ENCODE data around the gene TOGARAM2.

The TOGARAM2 gene

GRCh38 chr2:29000481-29000880 is 19.4 kb downstream of the TOGARAM2 start:
- no peak for DNase-seq

- no peak for DNase-seq
Observed at GRCh38 chr2:29000956-29001355, 19.9 kb downstream of the TOGARAM2 start.

DNA sequence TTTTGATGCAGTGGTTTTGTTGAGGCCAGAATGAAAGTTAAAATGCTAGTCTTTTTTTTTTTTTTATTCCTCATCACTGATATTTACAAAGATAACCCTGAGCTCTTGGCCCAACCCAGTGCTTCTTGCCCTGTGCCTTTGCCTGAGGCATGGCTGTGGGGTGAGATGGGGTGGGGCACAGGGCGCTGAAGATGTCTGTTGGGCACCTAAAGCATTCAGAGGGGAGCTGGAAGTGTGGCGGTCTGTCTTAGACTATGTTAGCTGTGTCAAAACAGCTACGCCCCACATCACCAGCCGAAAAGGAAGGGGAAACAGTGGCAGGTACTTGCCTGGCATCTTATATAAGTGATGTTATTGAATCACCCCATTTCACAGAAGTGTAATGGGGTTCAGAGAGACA is 20.7 kb downstream of the TOGARAM2 start:
- DNase-seq = no peak

- no peak for DNase-seq
Observed at GRCh38 chr2:29004755-29005154, 23.7 kb downstream of the TOGARAM2 start.

DNA sequence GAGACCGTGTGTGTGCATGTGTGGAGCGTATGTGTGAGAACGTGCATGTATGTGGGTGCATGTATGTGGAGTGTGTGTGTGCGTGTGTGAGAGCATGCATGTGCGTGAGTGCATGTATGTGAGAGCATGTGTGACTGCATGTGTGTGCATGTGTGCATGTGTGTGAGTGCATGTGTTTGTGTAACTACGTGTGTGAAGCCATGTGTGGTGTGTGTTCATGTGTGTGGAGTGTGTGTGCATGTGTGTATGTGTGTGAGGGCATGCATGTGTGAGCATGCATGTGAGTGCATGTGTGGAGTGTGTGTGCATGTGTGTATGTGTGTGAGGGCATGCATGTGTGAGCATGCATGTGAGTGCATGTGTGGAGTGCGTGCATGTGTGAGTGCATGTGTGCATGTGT is 24.2 kb downstream of the TOGARAM2 start:
- no peak for DNase-seq

DNA sequence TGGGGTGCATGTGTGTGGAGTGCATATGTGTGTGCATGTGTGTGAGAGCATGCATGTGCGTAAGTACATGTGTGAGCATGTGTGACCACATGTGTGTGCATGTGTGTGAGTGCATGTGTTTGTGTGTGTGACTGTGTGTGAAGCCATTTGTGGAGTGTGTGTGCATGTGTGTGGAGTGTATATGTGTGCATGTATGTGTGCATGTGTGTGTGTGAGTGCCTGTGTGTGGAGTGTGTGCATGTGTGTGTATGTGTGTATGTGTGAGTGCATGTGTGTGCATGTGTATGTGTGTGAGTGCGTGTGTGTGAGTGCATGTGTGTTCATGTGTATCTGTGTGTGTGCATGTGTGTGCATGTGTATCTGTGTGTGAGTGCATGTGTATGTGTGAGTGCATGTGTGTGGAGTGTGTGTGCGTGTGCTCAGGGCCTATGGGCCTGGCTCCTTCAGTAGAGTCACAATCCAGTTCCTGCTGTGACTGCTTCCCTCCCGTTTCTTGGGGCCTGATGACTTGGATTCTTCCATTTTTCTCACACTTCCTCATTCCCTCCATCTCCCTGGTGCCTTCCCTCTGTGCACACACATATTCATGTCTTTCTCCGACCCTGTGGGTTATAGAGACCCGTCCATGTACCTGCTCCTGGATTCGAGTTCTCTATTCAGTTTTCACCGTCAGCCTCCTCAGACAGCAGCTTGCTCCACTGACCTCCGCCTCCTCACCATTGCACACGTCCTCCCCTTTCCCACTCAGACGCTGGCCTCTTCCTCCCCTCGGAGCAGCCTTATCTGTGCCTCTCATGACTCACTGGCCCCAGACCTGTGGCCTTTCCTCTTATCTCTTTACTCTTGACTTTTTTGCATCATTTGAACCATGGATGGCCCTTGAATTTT is 25.2 kb downstream of the TOGARAM2 start:
- no peak for DNase-seq

DNA sequence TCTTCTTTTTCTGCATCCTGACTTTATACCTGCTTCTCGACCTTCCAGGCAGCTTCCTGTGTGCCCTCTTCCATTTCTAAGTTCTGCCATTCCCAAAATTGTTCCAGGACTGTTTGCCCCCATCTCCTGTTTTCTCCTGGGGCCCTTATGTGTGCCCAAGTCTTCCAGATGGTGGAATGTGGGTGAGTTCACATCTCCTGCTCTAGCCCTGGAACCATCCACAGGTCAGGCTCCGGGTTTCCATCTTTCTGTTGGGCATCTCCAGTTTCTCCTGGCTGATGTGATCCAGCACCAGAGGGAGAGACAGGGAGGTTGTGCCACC is 25.8 kb downstream of the TOGARAM2 start:
- DNase-seq = no peak

DNA sequence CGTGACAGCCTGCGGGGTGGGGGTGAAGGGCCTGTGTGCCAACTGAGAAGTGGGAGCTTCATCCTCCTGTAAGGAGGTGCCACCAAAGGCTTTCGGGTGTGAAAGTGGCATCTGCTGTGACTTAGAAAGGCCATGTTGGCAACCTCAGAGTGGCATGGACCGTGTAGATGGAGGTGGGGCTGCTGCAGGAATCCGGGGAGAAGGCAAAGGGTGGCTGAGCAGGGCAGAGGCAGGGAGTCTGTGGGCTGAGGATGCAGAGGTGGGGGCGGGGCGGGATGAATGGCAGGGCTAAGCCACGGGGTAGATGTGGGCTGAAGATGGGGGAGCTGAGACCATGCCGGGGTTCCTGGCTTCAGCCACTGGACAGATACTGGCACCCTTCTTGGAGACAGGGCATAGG is 28.2 kb downstream of the TOGARAM2 start:
- no peak for DNase-seq

DNA sequence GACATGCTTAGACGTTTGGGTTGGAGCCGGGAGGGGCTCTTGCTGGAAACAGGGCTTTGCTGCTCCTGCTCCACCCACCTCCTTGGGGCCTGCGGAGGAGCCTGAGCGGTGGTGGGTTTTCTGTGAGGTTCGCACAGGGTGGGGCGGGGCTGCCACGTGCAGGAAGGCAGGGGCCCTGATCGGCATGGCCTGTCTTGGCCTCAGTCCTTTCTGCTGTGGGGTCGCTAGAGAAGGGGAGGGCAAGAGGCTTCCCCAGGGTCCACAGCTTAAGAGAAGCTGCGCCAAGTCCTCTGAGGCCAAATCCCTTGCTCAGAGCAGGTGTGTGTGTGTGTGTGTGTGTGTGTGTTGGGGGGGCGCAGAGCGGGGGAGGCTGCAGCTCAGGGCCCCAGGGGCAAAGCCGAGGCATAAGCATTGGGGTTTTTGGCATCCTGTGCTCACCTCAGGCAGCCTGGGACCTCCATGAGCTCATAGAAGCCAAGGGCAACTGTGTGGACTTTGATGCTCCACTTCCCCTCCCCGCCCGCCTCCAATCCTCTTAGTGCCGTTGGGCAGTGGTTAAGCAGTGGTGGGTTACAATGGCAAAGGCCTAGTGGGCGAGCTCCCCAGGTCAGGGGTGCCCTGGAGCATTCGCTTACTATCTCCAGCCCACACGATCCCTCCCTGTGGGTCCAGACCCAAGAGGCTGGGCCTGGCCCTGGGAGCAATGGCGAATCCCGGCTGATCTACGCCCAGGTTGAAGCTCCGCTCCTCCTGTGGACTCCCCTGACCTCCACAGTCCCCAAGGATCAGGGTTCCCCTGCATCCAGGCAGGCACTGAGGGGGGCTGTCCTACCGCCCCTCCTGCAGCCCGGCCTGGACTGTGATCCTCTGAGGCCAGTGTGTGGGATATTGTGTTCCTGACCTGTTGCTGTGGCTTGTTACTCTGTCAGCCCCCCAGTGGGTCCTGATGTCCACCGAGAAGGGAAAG is 28.9 kb downstream of the TOGARAM2 start:
- DNase-seq = peak; percentile 61

DNA sequence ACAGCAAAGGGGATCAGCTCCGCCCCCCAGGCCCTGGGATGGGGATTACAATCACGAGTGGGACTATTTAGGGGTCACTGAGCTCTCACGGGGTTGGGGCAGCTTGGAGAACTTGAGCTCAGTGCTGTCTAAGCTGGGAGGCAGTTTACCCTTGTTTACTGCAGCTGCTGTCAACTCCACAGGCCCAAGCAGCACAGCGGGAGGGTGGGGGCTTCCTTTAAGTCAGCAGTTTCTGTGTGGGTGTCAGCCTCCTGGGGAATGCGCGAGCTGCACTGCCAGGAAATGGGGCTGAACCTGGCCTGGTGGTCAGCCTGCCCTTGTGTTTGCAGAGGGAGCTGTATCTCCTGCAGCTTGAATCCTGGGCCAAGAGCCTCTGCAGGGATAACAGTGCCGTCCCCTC is 29.8 kb downstream of the TOGARAM2 start:
- DNase-seq = peak; percentile 65

- DNase-seq = peak; percentile 80
Observed at GRCh38 chr2:29011418-29012060, 30.4 kb downstream of the TOGARAM2 start.

DNA sequence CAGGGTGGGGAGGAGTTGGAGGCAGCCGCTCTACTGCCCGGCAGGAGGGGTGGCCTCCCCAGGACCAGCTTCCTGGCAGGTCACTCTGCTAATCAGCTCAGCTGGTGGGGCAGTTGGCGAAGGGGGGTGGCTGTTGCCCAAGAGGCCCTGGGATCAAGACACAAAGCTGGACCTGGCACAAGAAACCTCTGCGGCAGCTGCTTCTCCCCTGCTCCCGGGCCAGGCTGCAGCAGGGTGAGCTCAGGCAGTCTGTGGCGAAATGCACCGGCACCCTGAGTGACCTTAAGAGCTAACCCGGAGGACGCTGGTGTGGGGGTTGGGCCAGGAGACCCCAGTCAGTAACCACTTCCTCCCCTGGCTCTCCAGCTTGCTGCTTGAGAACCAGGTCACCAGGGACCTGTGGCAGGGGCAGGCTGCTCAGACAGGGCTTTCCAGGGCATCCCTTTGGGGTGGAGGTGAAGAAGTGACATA is 31.1 kb downstream of the TOGARAM2 start:
- peak; percentile 54 for DNase-seq

GRCh38 chr2:29013057-29013780 is 32.1 kb downstream of the TOGARAM2 start:
- DNase-seq = no peak

- DNase-seq = no peak
Observed at GRCh38 chr2:29014331-29014730, 33.2 kb downstream of the TOGARAM2 start.

GRCh38 chr2:29014811-29015421 is 33.8 kb downstream of the TOGARAM2 start:
- DNase-seq = no peak

DNA sequence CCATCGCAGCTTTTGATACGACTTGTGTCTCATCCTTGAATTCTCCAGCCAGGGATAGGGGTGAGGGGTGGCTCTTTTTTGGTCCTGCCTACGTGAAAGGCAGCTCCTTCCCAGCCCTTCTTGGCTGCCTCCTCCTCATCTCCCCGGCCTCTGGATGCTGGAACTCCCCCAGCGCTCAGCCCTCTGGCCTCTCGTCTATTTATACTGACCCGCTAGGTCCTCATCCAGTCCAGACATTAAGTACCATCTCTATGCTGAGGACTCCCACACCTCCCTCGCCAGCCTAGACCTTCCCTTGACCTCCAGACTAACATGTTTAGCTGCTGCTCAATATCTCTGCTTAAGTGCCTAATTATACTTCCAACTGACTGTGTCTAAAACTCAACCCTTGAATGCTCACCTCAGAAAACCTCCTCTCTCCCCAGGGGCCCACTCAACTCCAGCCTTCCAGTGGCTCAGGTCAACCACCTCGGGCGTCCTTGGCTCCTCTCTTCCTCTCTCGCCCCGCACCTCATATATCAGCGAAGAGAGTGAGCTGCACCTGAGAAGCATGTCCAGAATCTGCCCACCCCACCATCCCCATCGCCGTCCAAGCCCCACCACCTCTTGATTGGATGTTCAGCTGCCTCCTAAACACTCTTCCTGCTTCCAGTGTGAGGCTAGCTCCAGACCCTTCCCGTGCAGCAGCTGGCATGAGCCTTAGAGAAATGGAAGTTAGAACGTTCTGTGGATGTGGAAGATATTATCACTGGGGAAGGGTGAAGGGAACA is 34.8 kb downstream of the TOGARAM2 start:
- DNase-seq = no peak

GRCh38 chr2:29016504-29016903 is 35.4 kb downstream of the TOGARAM2 start:
- peak; percentile 29 for DNase-seq

DNA sequence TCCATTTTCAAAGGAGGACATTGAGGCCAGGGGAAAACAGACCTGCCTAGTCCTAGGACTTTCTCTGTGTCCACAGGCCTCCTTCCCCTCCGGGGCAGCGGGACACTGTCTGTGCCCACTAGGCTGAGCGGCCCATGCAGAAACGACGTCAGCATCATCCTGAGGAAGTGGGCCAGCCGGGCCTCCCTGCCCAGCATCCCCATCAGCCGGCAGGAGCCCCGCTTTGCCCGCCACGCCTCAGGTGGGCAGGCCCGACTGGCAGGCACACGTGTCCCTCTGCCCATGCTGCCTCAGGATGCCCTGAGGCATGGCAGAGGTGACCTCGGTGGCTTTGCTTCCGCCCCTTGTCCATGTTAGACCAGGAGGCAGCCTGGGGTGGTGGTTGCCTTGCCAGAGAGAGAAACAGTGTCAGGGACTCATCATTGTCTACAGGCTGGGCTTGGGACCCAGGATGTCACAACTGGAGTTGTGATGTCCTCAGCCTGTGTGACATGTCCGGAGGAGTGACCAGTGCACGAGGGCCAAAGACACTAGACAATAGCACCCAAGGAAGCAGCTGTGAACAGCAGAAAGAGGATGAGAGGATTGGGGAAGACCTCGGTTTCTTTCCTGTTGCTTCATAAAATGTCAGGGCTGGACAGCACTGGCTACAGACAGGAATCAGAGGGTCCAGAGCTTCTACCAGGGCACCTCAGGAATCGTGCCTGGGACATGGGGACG is 36.8 kb downstream of the TOGARAM2 start:
- DNase-seq = no peak

- DNase-seq = peak; percentile 22
Observed at GRCh38 chr2:29021886-29022285, 40.8 kb downstream of the TOGARAM2 start.

- DNase-seq = no peak
Observed at GRCh38 chr2:29022679-29023078, 41.6 kb downstream of the TOGARAM2 start.

GRCh38 chr2:29023188-29023587 is 42.1 kb downstream of the TOGARAM2 start:
- DNase-seq = no peak
